ENCODE measurements around the gene PACRG. TPM values are rescaled to one million over a fixed set of nuclear protein-coding genes. Genes with fewer than 3 reads are reported as not detected.
A peak's percentile ranks its signal among the peaks of the same experiment; 100 is the strongest.

PACRG gene
- 0.13 TPM in 1 of 2 replicates, not detected in the other for total RNA-seq (2016; rRNA removed; fragmentation: Illumina TruSeq; extraction: Trizol)
- not detected in 2 replicates for total RNA-seq (2016; cell fraction: cytosol; rRNA removed; fragmentation: Illumina TruSeq; extraction: Trizol; ENCODE audit: low read depth)
- 0.19 TPM in 1 of 2 replicates, not detected in the other for total RNA-seq (2016; cell fraction: insoluble cytoplasmic fraction; rRNA removed; fragmentation: Illumina TruSeq; extraction: Trizol)
- not detected in 2 replicates for total RNA-seq (2016; cell fraction: membrane; rRNA removed; fragmentation: Illumina TruSeq; extraction: Trizol)
- total RNA-seq (2016; cell fraction: nucleus; rRNA removed; fragmentation: Illumina TruSeq; extraction: Trizol), result not detected in 2 replicates
- polyA plus RNA-seq (2011; rRNA removed), result not detected in 2 replicates
- polyA plus RNA-seq (2011; cell fraction: cytosol; rRNA removed), result not detected in 2 replicates
- not detected in 2 replicates for polyA plus RNA-seq (2011; cell fraction: nucleus; rRNA removed)
- polyA plus RNA-seq (2012), result 0.43 TPM in 1 of 2 replicates, not detected in the other
- 0.14 TPM in 1 of 2 replicates, not detected in the other for polyA plus RNA-seq (2016; cell fraction: cytosol; fragmentation: Illumina TruSeq; extraction: Trizol; ENCODE audit: low read depth)
- polyA plus RNA-seq (2016; cell fraction: insoluble cytoplasmic fraction; fragmentation: Illumina TruSeq; extraction: Trizol; ENCODE audit: low read depth), result not detected in 2 replicates
- polyA plus RNA-seq (2016; cell fraction: membrane; fragmentation: Illumina TruSeq; extraction: Trizol; ENCODE audit: low read depth), result not detected in 2 replicates
- polyA plus RNA-seq (2016; cell fraction: nucleus; fragmentation: Illumina TruSeq; extraction: Trizol; ENCODE audit: insufficient read depth, low read depth), result not detected in 2 replicates
- polyA minus RNA-seq (2011; rRNA and poly(A)+ RNA removed; ENCODE audit: low replicate concordance), result 0.12 TPM in 1 of 2 replicates, not detected in the other
- not detected in 2 replicates for polyA minus RNA-seq (2011; cell fraction: cytosol; rRNA and poly(A)+ RNA removed)
- not detected in 2 replicates for polyA minus RNA-seq (2011; cell fraction: nucleus; rRNA and poly(A)+ RNA removed)
- percentile 8 among the genes with signal in this experiment for Bru-seq, nascent RNA
- BruChase-seq, experiment 1, labeled RNA remaining after a 6-hour chase, result percentile 4 among the genes with signal in this experiment
- BruChase-seq, experiment 2, labeled RNA remaining after a 2-hour chase, result percentile 12 among the genes with signal in this experiment
- long read RNA-seq, experiment 1, result 0 reads
- long read RNA-seq, experiment 2, result 0 reads

- H3K9ac ChIP-seq (ENCODE audit: insufficient read depth, low read depth, low read length), result peak within 1 kb of the TSS; percentile 78
- BruUV-seq (replicated peaks), result no TSS peak
- H3K36me3 ChIP-seq (replicated peaks in 1 of 2; ENCODE audit: control insufficient read depth in 1 of 2, insufficient read depth in 2 of 2, low read length in 2 of 2), result no peaks in the 10 kb centered on the region
- WGBS (ENCODE audit: low lambda C conversion rate), result 3% methylated on average over 7 of the region's 84 CpGs
- peak within 1 kb of the TSS; percentile 70 to 80 (median 74) for H3K4me3 ChIP-seq (replicated peaks in 1 of 3; ENCODE audit: insufficient read depth in 1 of 3, low read depth in 2 of 3, low read length in 3 of 3)
- peak within 1 kb of the TSS; percentile 75 for H3K4me2 ChIP-seq (ENCODE audit: low read depth, low read length)
- ATAC-seq (peak; percentile 98), DNase-seq (ENCODE audit: low spot score) (peak; percentile 98), FAIRE-seq (peak; percentile 55)
- H4K20me1 ChIP-seq (ENCODE audit: insufficient read depth, low read length), result no peaks in the 10 kb centered on the region
- H3K9me3 ChIP-seq (ENCODE audit: low read length), result no peaks in the 10 kb centered on the region
- ChIA-PET POLR2A (no interaction called here), CTCF (ENCODE audit: low intra/inter-chr PET ratio, low total read pairs) (no interaction called here)
- intact Hi-C loops (cut with micrococcal nuclease; ENCODE audit: unreplicated experiment), result loop anchor here (10.0 kb wide), 3 partner anchors 473 to 983 kb away; partner anchors contain the start of gene QKI
- in situ Hi-C loops (cut with HindIII; ENCODE audit: extremely low pct_ligation_motif_present, low pct_unique_long_range_greater_than_20kb), result loop anchor here (25.0 kb wide), 1 partner anchor 890 kb away; no protein-coding TSS in a partner anchor
- H3K79me2 ChIP-seq (ENCODE audit: insufficient read depth, low read length), result no peaks in the 10 kb centered on the region
- H3K27me3 ChIP-seq (ENCODE audit: control insufficient read depth in 1 of 2, insufficient read depth in 2 of 2, low read length in 2 of 2), result no peaks in the 10 kb centered on the region
- peak within 1 kb of the TSS; percentile 78 for H2AFZ ChIP-seq (ENCODE audit: low read length)
- H3K4me1 ChIP-seq (ENCODE audit: insufficient read depth, low read length), result peaks cover 14% of the 10 kb centered on the region
- H3K27ac ChIP-seq (ENCODE audit: extremely low read length, insufficient read depth, low read length), result peak within 1 kb of the TSS; percentile 4
- no peak for TF ChIP-seq ATF6 (CRISPR knock-in tag; conservative IDR thresholded peaks at IDR 0.05)
- TF ChIP-seq ZNF749 (CRISPR knock-in tag; IDR thresholded peaks at IDR 0.05; ENCODE audit: borderline replicate concordance), result peak; percentile 49; the same call in 1 of the 2 replicates
- TF ChIP-seq ZNF136 (CRISPR knock-in tag; IDR thresholded peaks at IDR 0.05; ENCODE audit: low read depth), result no peak
- 0 out of 2 replicates have a peak, but pooled peaks have one; percentile 17 for TF ChIP-seq ZBTB34 (CRISPR knock-in tag; IDR thresholded peaks at IDR 0.05)
- peak; percentile 53; the same call in 1 of the 2 replicates for TF ChIP-seq ZNF12 (CRISPR knock-in tag; IDR thresholded peaks at IDR 0.05)
- no peak for TF ChIP-seq ZNF296 (CRISPR knock-in tag; conservative IDR thresholded peaks at IDR 0.05)
- no peak for TF ChIP-seq ZFP62 (CRISPR knock-in tag; IDR thresholded peaks at IDR 0.05)
- TF ChIP-seq SOX6 (IDR thresholded peaks at IDR 0.05), result no peak
- peak; percentile 71 for TF ChIP-seq SOX6 (CRISPR knock-in tag; IDR thresholded peaks at IDR 0.05)
- TF ChIP-seq HIC2 (CRISPR knock-in tag; IDR thresholded peaks at IDR 0.05; ENCODE audit: low read depth), result peak; percentile 48; the same call in 1 of the 2 replicates
- TF ChIP-seq ZNF724P (CRISPR knock-in tag; IDR thresholded peaks at IDR 0.05; ENCODE audit: borderline replicate concordance), result peak; percentile 86; the same call in 1 of the 2 replicates
- TF ChIP-seq ZNF792 (CRISPR knock-in tag; IDR thresholded peaks at IDR 0.05), result peak; percentile 64
- no peak for TF ChIP-seq ZNF644 (CRISPR knock-in tag; IDR thresholded peaks at IDR 0.05; ENCODE audit: low read depth)
- peak; percentile 49; the same call in 1 of the 2 replicates for TF ChIP-seq ZNF709 (CRISPR knock-in tag; IDR thresholded peaks at IDR 0.05)
These were observed at the start of gene PACRG, which contains the start of gene PRKN for GRCh38 chr6:162727322-162728182. TSS of gene PACRG (plus strand) at chr6:162727974. TSS of gene PRKN (minus strand) at chr6:162727766.
